IMR-90 (cell line): ENCODE measurements around the gene KCNN3.

Experiments
- CEBPB ChIP-seq: IDR thresholded peaks from 2 replicates; pipeline ENCODE4 v1.6.1; 2012; ENCODE audit warnings: low read depth, low read length, improper control_type of control experiment
- CHD1 ChIP-seq: IDR thresholded peaks from 2 replicates; pipeline ENCODE4 v1.6.1; 2012; ENCODE audit warnings: low read depth, low read length, improper control_type of control experiment
- FOS ChIP-seq: fragments of 150-350 bp; IDR thresholded peaks from 2 replicates; pipeline ENCODE4 v1.6.1; 2016; ENCODE audit warnings: low read depth, low read length
- MAZ ChIP-seq: IDR thresholded peaks from 2 replicates; pipeline ENCODE4 v1.6.1; 2012; ENCODE audit warnings: low read depth, mild to moderate bottlenecking, low read length, improper control_type of control experiment, moderate library complexity, borderline replicate concordance
- POLR2A ChIP-seq: IDR thresholded peaks from 2 replicates; pipeline ENCODE4 v1.6.1; 2012; ENCODE audit warnings: mild to moderate bottlenecking, low read depth, low read length
- RCOR1 ChIP-seq: IDR thresholded peaks from 2 replicates; pipeline ENCODE4 v1.6.1; 2012; ENCODE audit warnings: mild to moderate bottlenecking, low read length, improper control_type of control experiment; ENCODE audit not compliant: insufficient replicate concordance
- TF ChIP-seq, protein P1 (sequence below): conservative IDR thresholded peaks from 2 replicates; pipeline ENCODE4 v1.5.1; 2012; ENCODE audit warnings: mild to moderate bottlenecking, low read depth, low read length, improper control_type of control experiment

DNA sequence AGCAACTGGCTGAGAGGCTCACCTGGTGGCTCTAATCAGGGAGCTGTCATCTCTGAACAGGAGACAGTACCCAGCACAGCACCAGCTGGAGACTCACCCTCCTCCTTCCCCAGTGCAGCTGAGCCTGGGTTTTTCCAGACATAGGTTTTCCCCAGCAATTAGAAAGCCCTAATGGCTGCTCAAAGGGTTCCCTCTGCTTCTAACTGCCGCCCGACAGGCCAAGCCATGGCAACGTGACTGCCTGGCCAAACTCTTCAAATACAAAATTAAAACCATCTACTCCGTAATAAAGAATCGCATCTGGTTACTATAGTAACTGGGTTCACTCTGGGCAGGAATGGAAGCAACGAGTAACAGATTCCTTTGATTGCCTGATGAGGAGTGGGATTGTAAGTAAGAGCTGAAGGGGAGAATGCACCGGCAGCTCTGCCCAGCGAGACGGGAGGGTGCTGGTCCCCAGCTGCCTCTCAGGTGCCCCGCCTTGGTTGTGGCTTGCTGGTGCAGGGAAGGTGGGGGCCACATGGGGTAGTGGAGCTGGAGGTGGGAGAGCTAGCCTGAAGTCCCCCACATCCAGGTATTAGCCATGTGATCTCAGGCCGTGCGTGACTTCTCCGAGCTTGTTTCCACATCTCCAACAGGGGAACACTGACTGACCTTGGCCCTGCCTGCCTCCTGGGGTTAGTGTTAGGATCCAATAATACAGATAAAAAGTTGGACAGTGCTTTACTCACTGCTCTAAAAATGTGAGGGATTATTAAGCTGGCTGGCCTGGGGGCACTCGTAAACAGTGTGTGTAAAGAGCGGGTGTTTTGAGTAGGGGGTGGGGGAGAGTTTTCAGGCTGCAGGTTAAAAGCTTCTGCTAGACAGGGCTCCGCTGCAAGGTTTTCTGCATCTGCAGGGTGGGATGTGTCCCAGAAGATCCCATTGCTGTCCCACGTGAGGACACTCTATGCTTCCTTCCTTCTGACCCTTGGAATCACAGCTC is 94.2 kb downstream of the KCNN3 start:
- TF ChIP-seq RCOR1 = no peak
- TF ChIP-seq, protein P1, sequence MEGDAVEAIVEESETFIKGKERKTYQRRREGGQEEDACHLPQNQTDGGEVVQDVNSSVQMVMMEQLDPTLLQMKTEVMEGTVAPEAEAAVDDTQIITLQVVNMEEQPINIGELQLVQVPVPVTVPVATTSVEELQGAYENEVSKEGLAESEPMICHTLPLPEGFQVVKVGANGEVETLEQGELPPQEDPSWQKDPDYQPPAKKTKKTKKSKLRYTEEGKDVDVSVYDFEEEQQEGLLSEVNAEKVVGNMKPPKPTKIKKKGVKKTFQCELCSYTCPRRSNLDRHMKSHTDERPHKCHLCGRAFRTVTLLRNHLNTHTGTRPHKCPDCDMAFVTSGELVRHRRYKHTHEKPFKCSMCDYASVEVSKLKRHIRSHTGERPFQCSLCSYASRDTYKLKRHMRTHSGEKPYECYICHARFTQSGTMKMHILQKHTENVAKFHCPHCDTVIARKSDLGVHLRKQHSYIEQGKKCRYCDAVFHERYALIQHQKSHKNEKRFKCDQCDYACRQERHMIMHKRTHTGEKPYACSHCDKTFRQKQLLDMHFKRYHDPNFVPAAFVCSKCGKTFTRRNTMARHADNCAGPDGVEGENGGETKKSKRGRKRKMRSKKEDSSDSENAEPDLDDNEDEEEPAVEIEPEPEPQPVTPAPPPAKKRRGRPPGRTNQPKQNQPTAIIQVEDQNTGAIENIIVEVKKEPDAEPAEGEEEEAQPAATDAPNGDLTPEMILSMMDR = no peak
- no peak for TF ChIP-seq FOS
- no peak for TF ChIP-seq POLR2A
- no peak for TF ChIP-seq MAZ
- TF ChIP-seq CHD1 = no peak
- no peak for TF ChIP-seq CEBPB
